GM12874 (cell line): ENCODE measurements around the gene BAIAP2.

Source experiments
- TF ChIP-seq, protein P1 (sequence below): IDR thresholded peaks from 2 replicates; pipeline ENCODE4 v1.5.1; 2011; ENCODE audit warnings: low read depth, mild to moderate bottlenecking, control low read depth, low read length, moderate library complexity; ENCODE audit not compliant: insufficient read depth

BAIAP2 gene

DNA sequence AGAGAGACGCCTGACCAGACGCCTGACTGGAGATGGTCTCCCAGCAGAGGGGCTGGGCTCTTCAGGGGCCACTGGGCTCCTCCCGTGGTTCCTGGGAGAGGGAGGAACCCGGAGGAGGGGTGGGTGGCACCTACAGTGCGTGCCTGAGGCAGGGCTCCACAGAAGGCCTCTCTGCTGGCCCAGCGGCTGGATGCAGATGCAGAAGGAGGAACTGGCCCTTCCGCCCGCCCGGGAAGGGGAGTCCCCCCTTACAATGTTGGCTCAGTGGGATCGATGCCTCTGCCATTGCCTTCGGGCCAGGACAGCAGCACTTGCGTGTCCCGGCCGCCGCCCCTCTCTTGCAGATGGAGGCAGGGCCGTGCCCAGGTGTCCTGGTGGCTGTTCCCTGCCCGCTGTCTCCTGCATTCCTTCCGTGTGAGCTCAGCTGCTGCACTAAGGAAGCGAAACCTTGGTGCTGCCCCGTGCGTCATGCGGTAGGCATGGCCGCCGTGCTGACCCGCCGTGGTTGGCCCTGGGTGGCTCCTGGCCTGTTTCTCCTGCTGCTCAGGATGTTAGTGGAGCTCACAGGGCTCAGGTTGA, 15.1 kb downstream of the BAIAP2 start:
- TF ChIP-seq, protein P1, sequence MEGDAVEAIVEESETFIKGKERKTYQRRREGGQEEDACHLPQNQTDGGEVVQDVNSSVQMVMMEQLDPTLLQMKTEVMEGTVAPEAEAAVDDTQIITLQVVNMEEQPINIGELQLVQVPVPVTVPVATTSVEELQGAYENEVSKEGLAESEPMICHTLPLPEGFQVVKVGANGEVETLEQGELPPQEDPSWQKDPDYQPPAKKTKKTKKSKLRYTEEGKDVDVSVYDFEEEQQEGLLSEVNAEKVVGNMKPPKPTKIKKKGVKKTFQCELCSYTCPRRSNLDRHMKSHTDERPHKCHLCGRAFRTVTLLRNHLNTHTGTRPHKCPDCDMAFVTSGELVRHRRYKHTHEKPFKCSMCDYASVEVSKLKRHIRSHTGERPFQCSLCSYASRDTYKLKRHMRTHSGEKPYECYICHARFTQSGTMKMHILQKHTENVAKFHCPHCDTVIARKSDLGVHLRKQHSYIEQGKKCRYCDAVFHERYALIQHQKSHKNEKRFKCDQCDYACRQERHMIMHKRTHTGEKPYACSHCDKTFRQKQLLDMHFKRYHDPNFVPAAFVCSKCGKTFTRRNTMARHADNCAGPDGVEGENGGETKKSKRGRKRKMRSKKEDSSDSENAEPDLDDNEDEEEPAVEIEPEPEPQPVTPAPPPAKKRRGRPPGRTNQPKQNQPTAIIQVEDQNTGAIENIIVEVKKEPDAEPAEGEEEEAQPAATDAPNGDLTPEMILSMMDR = no peak

DNA sequence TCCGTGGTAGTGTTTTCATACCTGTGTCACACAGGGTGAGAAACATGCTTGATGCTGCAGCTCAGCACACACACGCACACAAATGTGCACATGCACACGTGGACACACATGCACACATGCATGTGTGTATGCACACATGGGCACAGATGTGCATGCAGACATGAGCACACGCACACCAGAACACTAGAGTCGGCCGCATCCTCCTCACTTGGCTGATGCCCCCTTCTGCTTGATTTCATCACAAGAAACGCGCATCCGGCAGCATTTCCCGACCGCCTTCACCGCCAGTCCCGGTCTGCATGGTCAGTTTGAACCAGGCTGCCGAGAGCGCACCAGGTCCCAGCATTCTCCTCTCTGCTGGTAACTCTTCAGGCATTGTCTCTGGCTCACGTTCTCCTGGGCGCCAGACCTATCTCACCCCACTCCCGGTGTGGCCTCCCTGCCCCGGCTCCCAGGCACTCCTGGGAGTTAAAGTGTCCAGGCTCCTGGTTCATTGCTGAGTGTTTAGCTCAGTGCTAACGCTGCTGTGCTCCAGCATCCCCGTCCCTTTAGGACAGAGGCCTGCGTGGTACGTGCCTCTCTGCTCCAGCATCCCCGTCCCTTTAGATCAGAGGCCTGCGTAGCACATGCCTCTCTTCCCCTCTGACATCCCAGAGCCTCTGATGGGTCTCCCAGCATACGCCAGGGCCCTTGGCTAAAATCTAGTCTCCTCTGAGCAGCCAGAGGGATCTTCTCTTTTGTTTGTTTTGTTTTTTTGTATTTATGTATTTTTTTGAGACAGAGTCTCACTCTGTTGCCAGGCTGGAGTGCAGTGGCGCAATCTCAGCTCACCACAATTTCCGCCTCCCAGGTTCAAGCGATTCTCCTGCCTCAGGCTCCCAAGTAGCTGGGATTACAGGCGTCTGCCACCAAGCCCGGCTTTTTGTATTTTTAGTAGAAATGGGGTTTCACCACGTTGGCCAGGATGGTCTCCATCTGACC, 16.0 kb downstream of the BAIAP2 start:
- TF ChIP-seq, protein P1 = no peak

- TF ChIP-seq, protein P1 = no peak
Observed at GRCh38 chr17:81052199-81052997, 17.4 kb downstream of the BAIAP2 start.

- TF ChIP-seq, protein P1 = no peak
Observed at GRCh38 chr17:81053041-81053970, 18.4 kb downstream of the BAIAP2 start.

- TF ChIP-seq, protein P1 = no peak
Observed at GRCh38 chr17:81054308-81054707, 19.4 kb downstream of the BAIAP2 start.

GRCh38 chr17:81054881-81055370, 20.0 kb downstream of the BAIAP2 start:
- TF ChIP-seq, protein P1 = no peak
